Liver (tissue), 9 donors: ENCODE data around the gene BMP7. TPM values are rescaled to one million over a fixed set of nuclear protein-coding genes. Genes with fewer than 3 reads are reported as not detected.

Experiments used
- DNase-seq: peaks from one replicate; pipeline ENCODE4 v3.0.0-alpha.2; 2017; ENCODE audit warnings: low spot score
- H3K27ac ChIP-seq, 2 donors: one replicate each; pipeline ENCODE4 v1.7.0; 2013; ENCODE audit warnings: inconsistent platforms in 2 of 2, low read length in 2 of 2, control low read depth in 1 of 2, low read depth in 1 of 2, mild to moderate bottlenecking in 1 of 2
- H3K27me3 ChIP-seq, 4 donors: one replicate each; pipeline versions ENCODE4 v1.6.1 to v1.7.0; 2013; ENCODE audit warnings: low read length in 3 of 4, inconsistent platforms in 1 of 4, mild to moderate bottlenecking in 1 of 4, moderate library complexity in 1 of 4; ENCODE audit not compliant: control insufficient read depth in 4 of 4, insufficient read depth in 4 of 4
- H3K36me3 ChIP-seq, 4 donors: one replicate each; pipeline versions ENCODE4 v1.6.1 to v1.7.0; 2013; ENCODE audit warnings: low read length in 3 of 4, mild to moderate bottlenecking in 3 of 4, low read depth in 1 of 4, moderate library complexity in 1 of 4; ENCODE audit not compliant: control insufficient read depth in 4 of 4, insufficient read depth in 3 of 4
- H3K4me1 ChIP-seq, 4 donors: one replicate each; pipeline versions ENCODE4 v1.6.1 to v1.7.0; 2013; ENCODE audit warnings: low read length in 3 of 4, mild to moderate bottlenecking in 3 of 4, moderate library complexity in 1 of 4; ENCODE audit not compliant: control insufficient read depth in 4 of 4, insufficient read depth in 4 of 4
- H3K4me3 ChIP-seq, 3 donors: one replicate each; pipeline versions ENCODE4 v1.6.1 to v1.7.0; 2013; ENCODE audit warnings: low read length in 3 of 3, control low read depth in 1 of 3, low read depth in 1 of 3, mild to moderate bottlenecking in 1 of 3
- H3K9ac ChIP-seq, 2 donors: one replicate each; pipeline ENCODE4 v1.7.0; 2013; ENCODE audit warnings: low read length in 2 of 2, mild to moderate bottlenecking in 2 of 2, moderate library complexity in 2 of 2, control low read depth in 1 of 2, low read depth in 1 of 2
- H3K9me3 ChIP-seq, 4 donors: one replicate each; pipeline versions ENCODE4 v1.6.1 to v1.7.0; 2013; ENCODE audit warnings: low read length in 3 of 4; ENCODE audit not compliant: control insufficient read depth in 4 of 4
- EGR1 ChIP-seq, 2 donors: IDR thresholded peaks; 2 replicates each; pipeline ENCODE4 v1.6.1; 2016 to 2018; ENCODE audit warnings: antibody characterized with exemption in 2 of 2, low read depth in 2 of 2
- FOXA1 ChIP-seq: IDR thresholded peaks from 2 replicates; pipeline ENCODE4 v1.6.1; 2016; ENCODE audit warnings: antibody characterized with exemption
- FOXA2 ChIP-seq: IDR thresholded peaks from 2 replicates; pipeline ENCODE4 v1.6.1; 2016; ENCODE audit warnings: antibody characterized with exemption
- GABPA ChIP-seq, 2 donors: IDR thresholded peaks in 1 of 2; conservative IDR thresholded peaks in 1 of 2; 2 replicates each; pipeline ENCODE4 v1.6.1; 2016; ENCODE audit warnings: antibody characterized with exemption in 2 of 2, mild to moderate bottlenecking in 1 of 2, moderate library complexity in 1 of 2
- HNF4A ChIP-seq, 2 donors: conservative IDR thresholded peaks; 2 replicates each; pipeline ENCODE4 v1.6.1; 2016; ENCODE audit warnings: antibody characterized with exemption in 2 of 2, mild to moderate bottlenecking in 2 of 2
- HNF4G ChIP-seq: IDR thresholded peaks from 2 replicates; pipeline ENCODE4 v1.6.1; 2016; ENCODE audit warnings: antibody characterized with exemption
- JUND ChIP-seq, 2 donors: IDR thresholded peaks; 2 replicates each; pipeline ENCODE4 v1.6.1; 2016; ENCODE audit warnings: antibody characterized with exemption in 2 of 2
- NR2F2 ChIP-seq: IDR thresholded peaks from 2 replicates; pipeline ENCODE4 v1.6.1; 2016; ENCODE audit warnings: antibody characterized with exemption
- RAD21 ChIP-seq, 2 donors: IDR thresholded peaks; 2 replicates each; pipeline ENCODE4 v1.6.1; 2016; ENCODE audit warnings: antibody characterized with exemption in 2 of 2, mild to moderate bottlenecking in 2 of 2
- RXRA ChIP-seq, 2 donors: IDR thresholded peaks; 2 replicates each; pipeline ENCODE4 v1.6.1; 2017 to 2018; ENCODE audit warnings: antibody characterized with exemption in 2 of 2, mild to moderate bottlenecking in 1 of 2
- SP1 ChIP-seq: IDR thresholded peaks from 2 replicates; pipeline ENCODE4 v1.6.1; 2018; ENCODE audit warnings: antibody characterized with exemption, mild to moderate bottlenecking
- TAF1 ChIP-seq: conservative IDR thresholded peaks from 2 replicates; pipeline ENCODE4 v1.6.1; 2016; ENCODE audit warnings: antibody characterized with exemption, mild to moderate bottlenecking
- YY1 ChIP-seq: IDR thresholded peaks from 2 replicates; pipeline ENCODE4 v1.6.1; 2016; ENCODE audit warnings: antibody characterized with exemption, mild to moderate bottlenecking
- WGBS: extraction: QIAGEN DNeasy Blood & Tissue Kit; methylation state at CpG from one replicate; pipeline ENCODE4 v1.1.7; 2013; 5-methylcytosine and 5-hydroxymethylcytosine counted together
- polyA plus RNA-seq, 2 donors: library from polyadenylated mRNA; stranded (reverse) in 1 of 2; unstranded in 1 of 2; fragments of 200-250 nt in 1 of 2; fragments of >200 nt in 1 of 2; fragmentation: Nextera tagmentation in 1 of 2; extraction: Ambion mirVana in 1 of 2; gene quantifications; one replicate each; pipeline versions ENCODE4 v1.2.1 to v1.2.3, GENCODE V29; 2013 to 2015
- total RNA-seq, 2 donors: library from RNA; depleted of rRNA; stranded (reverse); fragments of >200 nt; gene quantifications; one replicate each; pipeline ENCODE4 v1.2.3, GENCODE V29; 2014
- TF ChIP-seq, protein P1 (sequence below): IDR thresholded peaks from 2 replicates; pipeline ENCODE4 v1.6.1; 2016; ENCODE audit warnings: antibody characterized with exemption
- TF ChIP-seq, protein P2 (sequence below): IDR thresholded peaks from 2 replicates; pipeline ENCODE4 v1.6.1; 2016; ENCODE audit warnings: antibody characterized with exemption
- TF ChIP-seq, protein P3 (sequence below): fragments of 150-350 bp; IDR thresholded peaks from 2 replicates; pipeline ENCODE4 v1.5.1; 2017; ENCODE audit warnings: improper control_type of control experiment, low read depth, low read length; ENCODE audit not compliant: missing input control
- TF ChIP-seq, protein P4 (sequence below): IDR thresholded peaks from 2 replicates; pipeline ENCODE4 v1.6.1; 2016; ENCODE audit warnings: antibody characterized with exemption, mild to moderate bottlenecking
- TF ChIP-seq, protein P5 (sequence below): IDR thresholded peaks from 2 replicates; pipeline ENCODE4 v1.6.1; 2016; ENCODE audit warnings: antibody characterized with exemption
- donor health status: healthy.
- donor health status: healthy.
- donor health status: healthy.
- donor health status: healthy.
- donor health status: healthy.

Gene BMP7
- total and polyA plus RNA-seq, 4 donors = not detected

DNA sequence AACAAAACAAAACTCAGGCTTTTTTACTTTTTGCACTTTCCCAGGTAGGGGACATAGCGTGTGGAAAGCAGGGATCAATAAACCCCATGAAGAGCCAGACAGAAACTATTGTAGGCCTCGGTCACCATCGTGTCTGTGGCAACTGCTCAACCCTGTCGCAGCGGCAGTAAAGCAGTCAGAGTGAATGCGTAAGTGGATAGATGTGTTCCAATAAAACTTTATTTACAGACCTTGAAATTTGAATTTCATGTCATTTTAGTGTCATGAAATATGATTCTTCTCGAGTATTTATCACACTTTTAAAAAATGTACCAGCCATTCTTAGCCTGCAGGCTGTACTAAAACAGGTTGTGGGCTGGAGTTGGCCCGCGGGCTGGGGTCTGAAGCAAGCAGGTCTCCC, 14.5 kb downstream of the BMP7 start:
- H3K4me1 ChIP-seq = no peaks in the 10 kb centered on the region
- H3K4me3 ChIP-seq = no peak overlapping the region
- H3K27ac ChIP-seq = no peak overlapping the region
- TF ChIP-seq SP1 (no peak), HNF4A (conservative IDR thresholded peaks at IDR 0.05) (no peak), RXRA (IDR thresholded peaks at IDR 0.05) (no peak), HNF4G (no peak), NR2F2 (no peak), GABPA (IDR thresholded peaks at IDR 0.05 in 1 of 2, conservative IDR thresholded peaks at IDR 0.05 in 1 of 2) (no peak), JUND (IDR thresholded peaks at IDR 0.05) (no peak), TAF1 (no peak), YY1 (no peak), FOXA2 (no peak), RAD21 (IDR thresholded peaks at IDR 0.05) (no peak), FOXA1 (no peak), EGR1 (IDR thresholded peaks at IDR 0.05; ENCODE audit: low read depth in 2 of 2) (no peak)
- TF ChIP-seq, protein P1, sequence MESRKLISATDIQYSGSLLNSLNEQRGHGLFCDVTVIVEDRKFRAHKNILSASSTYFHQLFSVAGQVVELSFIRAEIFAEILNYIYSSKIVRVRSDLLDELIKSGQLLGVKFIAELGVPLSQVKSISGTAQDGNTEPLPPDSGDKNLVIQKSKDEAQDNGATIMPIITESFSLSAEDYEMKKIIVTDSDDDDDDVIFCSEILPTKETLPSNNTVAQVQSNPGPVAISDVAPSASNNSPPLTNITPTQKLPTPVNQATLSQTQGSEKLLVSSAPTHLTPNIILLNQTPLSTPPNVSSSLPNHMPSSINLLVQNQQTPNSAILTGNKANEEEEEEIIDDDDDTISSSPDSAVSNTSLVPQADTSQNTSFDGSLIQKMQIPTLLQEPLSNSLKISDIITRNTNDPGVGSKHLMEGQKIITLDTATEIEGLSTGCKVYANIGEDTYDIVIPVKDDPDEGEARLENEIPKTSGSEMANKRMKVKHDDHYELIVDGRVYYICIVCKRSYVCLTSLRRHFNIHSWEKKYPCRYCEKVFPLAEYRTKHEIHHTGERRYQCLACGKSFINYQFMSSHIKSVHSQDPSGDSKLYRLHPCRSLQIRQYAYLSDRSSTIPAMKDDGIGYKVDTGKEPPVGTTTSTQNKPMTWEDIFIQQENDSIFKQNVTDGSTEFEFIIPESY = no peak
- TF ChIP-seq, protein P2, sequence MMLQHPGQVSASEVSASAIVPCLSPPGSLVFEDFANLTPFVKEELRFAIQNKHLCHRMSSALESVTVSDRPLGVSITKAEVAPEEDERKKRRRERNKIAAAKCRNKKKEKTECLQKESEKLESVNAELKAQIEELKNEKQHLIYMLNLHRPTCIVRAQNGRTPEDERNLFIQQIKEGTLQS = no peak
- TF ChIP-seq, protein P3, sequence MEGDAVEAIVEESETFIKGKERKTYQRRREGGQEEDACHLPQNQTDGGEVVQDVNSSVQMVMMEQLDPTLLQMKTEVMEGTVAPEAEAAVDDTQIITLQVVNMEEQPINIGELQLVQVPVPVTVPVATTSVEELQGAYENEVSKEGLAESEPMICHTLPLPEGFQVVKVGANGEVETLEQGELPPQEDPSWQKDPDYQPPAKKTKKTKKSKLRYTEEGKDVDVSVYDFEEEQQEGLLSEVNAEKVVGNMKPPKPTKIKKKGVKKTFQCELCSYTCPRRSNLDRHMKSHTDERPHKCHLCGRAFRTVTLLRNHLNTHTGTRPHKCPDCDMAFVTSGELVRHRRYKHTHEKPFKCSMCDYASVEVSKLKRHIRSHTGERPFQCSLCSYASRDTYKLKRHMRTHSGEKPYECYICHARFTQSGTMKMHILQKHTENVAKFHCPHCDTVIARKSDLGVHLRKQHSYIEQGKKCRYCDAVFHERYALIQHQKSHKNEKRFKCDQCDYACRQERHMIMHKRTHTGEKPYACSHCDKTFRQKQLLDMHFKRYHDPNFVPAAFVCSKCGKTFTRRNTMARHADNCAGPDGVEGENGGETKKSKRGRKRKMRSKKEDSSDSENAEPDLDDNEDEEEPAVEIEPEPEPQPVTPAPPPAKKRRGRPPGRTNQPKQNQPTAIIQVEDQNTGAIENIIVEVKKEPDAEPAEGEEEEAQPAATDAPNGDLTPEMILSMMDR = no peak
- TF ChIP-seq, protein P4, sequence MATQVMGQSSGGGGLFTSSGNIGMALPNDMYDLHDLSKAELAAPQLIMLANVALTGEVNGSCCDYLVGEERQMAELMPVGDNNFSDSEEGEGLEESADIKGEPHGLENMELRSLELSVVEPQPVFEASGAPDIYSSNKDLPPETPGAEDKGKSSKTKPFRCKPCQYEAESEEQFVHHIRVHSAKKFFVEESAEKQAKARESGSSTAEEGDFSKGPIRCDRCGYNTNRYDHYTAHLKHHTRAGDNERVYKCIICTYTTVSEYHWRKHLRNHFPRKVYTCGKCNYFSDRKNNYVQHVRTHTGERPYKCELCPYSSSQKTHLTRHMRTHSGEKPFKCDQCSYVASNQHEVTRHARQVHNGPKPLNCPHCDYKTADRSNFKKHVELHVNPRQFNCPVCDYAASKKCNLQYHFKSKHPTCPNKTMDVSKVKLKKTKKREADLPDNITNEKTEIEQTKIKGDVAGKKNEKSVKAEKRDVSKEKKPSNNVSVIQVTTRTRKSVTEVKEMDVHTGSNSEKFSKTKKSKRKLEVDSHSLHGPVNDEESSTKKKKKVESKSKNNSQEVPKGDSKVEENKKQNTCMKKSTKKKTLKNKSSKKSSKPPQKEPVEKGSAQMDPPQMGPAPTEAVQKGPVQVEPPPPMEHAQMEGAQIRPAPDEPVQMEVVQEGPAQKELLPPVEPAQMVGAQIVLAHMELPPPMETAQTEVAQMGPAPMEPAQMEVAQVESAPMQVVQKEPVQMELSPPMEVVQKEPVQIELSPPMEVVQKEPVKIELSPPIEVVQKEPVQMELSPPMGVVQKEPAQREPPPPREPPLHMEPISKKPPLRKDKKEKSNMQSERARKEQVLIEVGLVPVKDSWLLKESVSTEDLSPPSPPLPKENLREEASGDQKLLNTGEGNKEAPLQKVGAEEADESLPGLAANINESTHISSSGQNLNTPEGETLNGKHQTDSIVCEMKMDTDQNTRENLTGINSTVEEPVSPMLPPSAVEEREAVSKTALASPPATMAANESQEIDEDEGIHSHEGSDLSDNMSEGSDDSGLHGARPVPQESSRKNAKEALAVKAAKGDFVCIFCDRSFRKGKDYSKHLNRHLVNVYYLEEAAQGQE = no peak
- TF ChIP-seq, protein P5, sequence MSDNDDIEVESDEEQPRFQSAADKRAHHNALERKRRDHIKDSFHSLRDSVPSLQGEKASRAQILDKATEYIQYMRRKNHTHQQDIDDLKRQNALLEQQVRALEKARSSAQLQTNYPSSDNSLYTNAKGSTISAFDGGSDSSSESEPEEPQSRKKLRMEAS = no peak
- no peak overlapping the region for H3K9ac ChIP-seq
- no peaks in the 10 kb centered on the region for H3K36me3 ChIP-seq
- peaks cover 0 to 2% (median 0%) of the 10 kb centered on the region in 4 donors for H3K9me3 ChIP-seq
- WGBS = 86% methylated on average over 9 of the region's 9 CpGs
- DNase-seq = no peak
- peaks cover 0 to 8% (median 2%) of the 10 kb centered on the region in 4 donors for H3K27me3 ChIP-seq
